IMR-90 (cell line): ENCODE data around the gene ACOX3.

Source experiments
- BHLHE40 ChIP-seq: fragments of 150-350 bp; IDR thresholded peaks from 2 replicates; pipeline ENCODE4 v1.6.1; 2016; ENCODE audit warnings: mild to moderate bottlenecking, low read depth, low read length
- CEBPB ChIP-seq: IDR thresholded peaks from 2 replicates; pipeline ENCODE4 v1.6.1; 2012; ENCODE audit warnings: low read depth, low read length, improper control_type of control experiment
- CHD1 ChIP-seq: IDR thresholded peaks from 2 replicates; pipeline ENCODE4 v1.6.1; 2012; ENCODE audit warnings: low read depth, low read length, improper control_type of control experiment
- CTCF ChIP-seq: conservative IDR thresholded peaks from 2 replicates; pipeline ENCODE4 v1.5.1; 2012; ENCODE audit warnings: mild to moderate bottlenecking, low read depth, low read length, improper control_type of control experiment
- ELK1 ChIP-seq: fragments of 150-350 bp; IDR thresholded peaks from 2 replicates; pipeline ENCODE4 v1.6.1; 2016; ENCODE audit warnings: low read depth, mild to moderate bottlenecking, low read length, moderate library complexity, borderline replicate concordance
- FOS ChIP-seq: fragments of 150-350 bp; IDR thresholded peaks from 2 replicates; pipeline ENCODE4 v1.6.1; 2016; ENCODE audit warnings: low read depth, low read length
- MAFK ChIP-seq: IDR thresholded peaks from 2 replicates; pipeline ENCODE4 v1.6.1; 2012; ENCODE audit warnings: low read depth, low read length, improper control_type of control experiment
- MAZ ChIP-seq: IDR thresholded peaks from 2 replicates; pipeline ENCODE4 v1.6.1; 2012; ENCODE audit warnings: low read depth, mild to moderate bottlenecking, low read length, improper control_type of control experiment, moderate library complexity, borderline replicate concordance
- POLR2A ChIP-seq: IDR thresholded peaks from 2 replicates; pipeline ENCODE4 v1.6.1; 2012; ENCODE audit warnings: mild to moderate bottlenecking, low read depth, low read length
- RAD21 ChIP-seq: IDR thresholded peaks from 2 replicates; pipeline ENCODE4 v1.6.1; 2012; ENCODE audit warnings: low read length, improper control_type of control experiment
- RCOR1 ChIP-seq: IDR thresholded peaks from 2 replicates; pipeline ENCODE4 v1.6.1; 2012; ENCODE audit warnings: mild to moderate bottlenecking, low read length, improper control_type of control experiment; ENCODE audit not compliant: insufficient replicate concordance
- RFX5 ChIP-seq: IDR thresholded peaks from 2 replicates; pipeline ENCODE4 v1.8.0; 2012; ENCODE audit warnings: low read depth, mild to moderate bottlenecking, low read length, moderate library complexity
- SMC3 ChIP-seq: fragments of 150-350 bp; IDR thresholded peaks from 2 replicates; pipeline ENCODE4 v1.6.1; 2016; ENCODE audit warnings: low read depth, mild to moderate bottlenecking, antibody characterized with exemption, low read length, moderate library complexity
- TF ChIP-seq, protein P1 (sequence below): fragments of 150-350 bp; IDR thresholded peaks from 2 replicates; pipeline ENCODE4 v1.6.1; 2017; ENCODE audit warnings: mild to moderate bottlenecking, antibody characterized with exemption, low read length, low read depth

GRCh38 chr4:8463811-8464210 lies 23.3 kb upstream of the ACOX3 start:
- TF ChIP-seq, protein P1, sequence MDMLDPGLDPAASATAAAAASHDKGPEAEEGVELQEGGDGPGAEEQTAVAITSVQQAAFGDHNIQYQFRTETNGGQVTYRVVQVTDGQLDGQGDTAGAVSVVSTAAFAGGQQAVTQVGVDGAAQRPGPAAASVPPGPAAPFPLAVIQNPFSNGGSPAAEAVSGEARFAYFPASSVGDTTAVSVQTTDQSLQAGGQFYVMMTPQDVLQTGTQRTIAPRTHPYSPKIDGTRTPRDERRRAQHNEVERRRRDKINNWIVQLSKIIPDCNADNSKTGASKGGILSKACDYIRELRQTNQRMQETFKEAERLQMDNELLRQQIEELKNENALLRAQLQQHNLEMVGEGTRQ, result no peak
- no peak for TF ChIP-seq CTCF
- TF ChIP-seq POLR2A, result no peak
- no peak for TF ChIP-seq CHD1
- TF ChIP-seq MAFK, result no peak
- no peak for TF ChIP-seq ELK1
- no peak for TF ChIP-seq BHLHE40
- TF ChIP-seq FOS, result no peak
- no peak for TF ChIP-seq CEBPB
- no peak for TF ChIP-seq RAD21
- TF ChIP-seq MAZ, result no peak
- no peak for TF ChIP-seq RFX5
- no peak for TF ChIP-seq SMC3
- TF ChIP-seq RCOR1, result no peak
